Endothelial cell of umbilical vein (primary cell): Measurements from ENCODE around the gene SLC25A30. TPM values are rescaled to one million over a fixed set of nuclear protein-coding genes. Genes with fewer than 3 reads are reported as not detected.

Source experiments
- BruUV-seq: library from RNA; stranded (reverse); fragments of 400-500 nt; replicated peaks from 2 replicates; lab custom pipeline; 2021; lab: Mats Ljungman, UMichigan
- CTCF ChIA-PET: fragments of 300-600, 350-600 bp; sonication (Branson Sonifier 250); formaldehyde crosslinking; loops from one replicate; lab custom pipeline; 2021; ENCODE audit warnings: antibody characterized with exemption, inconsistent platforms; lab: Charles Lee
- POLR2A ChIA-PET: fragments of 300-600, 350-600 bp; sonication (Branson Sonifier 250); formaldehyde crosslinking; loops from one replicate; lab custom pipeline; 2021; ENCODE audit warnings: antibody characterized with exemption, inconsistent platforms; lab: Charles Lee
- DNase-seq: peaks from one replicate; pipeline ENCODE4 v3.0.0-alpha.2; 2011; ENCODE audit warnings: low read depth, low spot score
- FAIRE-seq: peaks from 2 replicates; lab custom pipeline; 2011; peaks lifted over from hg19 to GRCh38; lab: Jason Lieb, UNC
- H2AFZ ChIP-seq: 2 replicates; pipeline ENCODE4 v1.6.0; 2012; ENCODE audit warnings: low read depth, low read length, control low read depth, inconsistent platforms
- H3K27ac ChIP-seq: 2 replicates; pipeline ENCODE4 v1.5.1; 2011; ENCODE audit warnings: low read depth, mild to moderate bottlenecking, control low read depth, low read length, moderate library complexity; ENCODE audit not compliant: insufficient read depth
- H3K27me3 ChIP-seq, 2 experiments: 2 replicates each; pipeline versions ENCODE4 v1.6.0 to v1.6.1; 2011; ENCODE audit warnings: low read length in 2 of 2, mixed read lengths in 1 of 2; ENCODE audit not compliant: control insufficient read depth in 2 of 2, insufficient read depth in 2 of 2
- H3K36me3 ChIP-seq, 2 experiments: 2 replicates in 1 of 2; 3 replicates in 1 of 2; pipeline ENCODE4 v1.5.1; 2011; ENCODE audit warnings: low read length in 2 of 2, mild to moderate bottlenecking in 1 of 2, moderate library complexity in 1 of 2; ENCODE audit not compliant: control insufficient read depth in 2 of 2, insufficient read depth in 2 of 2; ENCODE audit errors: extremely low read depth in 1 of 2
- H3K4me1 ChIP-seq: 3 replicates; pipeline ENCODE4 v1.5.1; 2011; ENCODE audit warnings: mild to moderate bottlenecking, low read length; ENCODE audit not compliant: control insufficient read depth, insufficient read depth; ENCODE audit errors: extremely low read depth
- H3K4me2 ChIP-seq: 2 replicates; pipeline ENCODE4 v1.6.1; 2011; ENCODE audit warnings: low read length, control low read depth, mixed read lengths; ENCODE audit not compliant: insufficient read depth
- H3K4me3 ChIP-seq, 3 experiments: fragments of 200-600 bp in 1 of 3; sonication (generic), shearing (Covaris generic) in 1 of 3; replicated peaks in 1 of 3; 2 replicates each; pipeline ENCODE4 v1.5.1; 2011 to 2016; ENCODE audit warnings: control low read depth in 3 of 3, low read length in 3 of 3, mild to moderate bottlenecking in 2 of 3, inconsistent platforms in 1 of 3, low read depth in 1 of 3, moderate library complexity in 1 of 3; ENCODE audit not compliant: insufficient read depth in 1 of 3
- H3K79me2 ChIP-seq: 2 replicates; pipeline ENCODE4 v1.6.0; 2012; ENCODE audit warnings: low read length, inconsistent platforms; ENCODE audit not compliant: control insufficient read depth, insufficient read depth
- H3K9ac ChIP-seq: replicated peaks from 2 replicates; pipeline ENCODE3; 2011; ENCODE audit warnings: low read length, control low read depth; ENCODE audit not compliant: insufficient read depth; ENCODE audit errors: extremely low read depth
- H3K9me1 ChIP-seq: replicated peaks from 3 replicates; pipeline ENCODE4 v1.6.0; 2011; ENCODE audit warnings: mild to moderate bottlenecking, low read length; ENCODE audit not compliant: control insufficient read depth, insufficient read depth; ENCODE audit errors: extremely low read depth
- H3K9me3 ChIP-seq: replicated peaks from 2 replicates; pipeline ENCODE4 v1.5.1; 2012; ENCODE audit warnings: low read length, inconsistent platforms; ENCODE audit not compliant: control insufficient read depth, insufficient read depth
- H4K20me1 ChIP-seq: replicated peaks from 2 replicates; pipeline ENCODE3; 2011; ENCODE audit warnings: mild to moderate bottlenecking, low read length; ENCODE audit not compliant: control insufficient read depth, insufficient read depth; ENCODE audit errors: extremely low read depth
- FOS ChIP-seq: IDR thresholded peaks from 2 replicates; pipeline ENCODE4 v1.6.1; 2011; ENCODE audit warnings: mild to moderate bottlenecking, low read length, moderate library complexity, borderline replicate concordance; ENCODE audit not compliant: insufficient read depth
- GATA2 ChIP-seq: IDR thresholded peaks from 2 replicates; pipeline ENCODE4 v1.7.0; 2011; ENCODE audit warnings: low read depth, mild to moderate bottlenecking, moderate library complexity, mixed read lengths, low read length; ENCODE audit not compliant: insufficient read length, insufficient read depth
- JUN ChIP-seq: IDR thresholded peaks from 2 replicates; pipeline ENCODE4 v1.6.1; 2011; ENCODE audit warnings: borderline replicate concordance, low read depth; ENCODE audit not compliant: insufficient read length, insufficient read depth
- dilution Hi-C: fragments of 300-500 bp; cut with MboI; formaldehyde crosslinking; loops from one replicate; pipeline ENCODE4 v1.15.0; 2019; ENCODE audit warnings: low sequenced_read_pairs; ENCODE audit not compliant: extremely low pct_ligation_motif_present
- intact Hi-C: fragments of 100-400 bp; cut with micrococcal nuclease; formaldehyde crosslinking; loops from one replicate; pipeline ENCODE4 v1.10.0; 2022
- polyA plus RNA-seq, 4 experiments: library from polyadenylated mRNA; depleted of rRNA in 3 of 4; stranded (reverse) in 3 of 4; unstranded in 1 of 4; fragments of >200 nt; gene quantifications; 2 replicates each; pipeline versions ENCODE4 v1.2.1 to v1.2.3, GENCODE V29; 2011 to 2012; ENCODE audit warnings: missing spikeins in 1 of 4
- total RNA-seq: library from RNA; stranded (reverse); gene quantifications from 2 replicates; pipeline ENCODE4 v1.2.3, GENCODE V29; 2021
- TF ChIP-seq, protein P1 (sequence below), 2 donors: IDR thresholded peaks; 1 replicate in 1 of 2; 2 replicates in 1 of 2; pipeline ENCODE4 v1.5.1; 2011; ENCODE audit warnings: low read length in 2 of 2, mild to moderate bottlenecking in 2 of 2, moderate library complexity in 2 of 2, control low read depth in 1 of 2, inconsistent platforms in 1 of 2, low read depth in 1 of 2; ENCODE audit not compliant: insufficient read depth in 1 of 2; ENCODE audit errors: extremely low read depth in 1 of 2

SLC25A30 gene
- total and polyA plus RNA-seq, 2 donors (not counting 3 experiments of a cell fraction or from before 2014, with no cell fraction given), result 13.3 to 27.0 TPM

- ChIA-PET CTCF (no interaction called here), POLR2A (no interaction called here)
- H2AFZ ChIP-seq, result no peak overlapping the region
Measured at GRCh38 chr13:45436332-45436731, 18.2 kb upstream of the SLC25A30 start.

More at GRCh38 chr13:45436332-45436731, 18.2 kb upstream of the SLC25A30 start:
- no peak for TF ChIP-seq GATA2
- TF ChIP-seq FOS, result no peak
- TF ChIP-seq JUN, result no peak
- TF ChIP-seq, protein P1, sequence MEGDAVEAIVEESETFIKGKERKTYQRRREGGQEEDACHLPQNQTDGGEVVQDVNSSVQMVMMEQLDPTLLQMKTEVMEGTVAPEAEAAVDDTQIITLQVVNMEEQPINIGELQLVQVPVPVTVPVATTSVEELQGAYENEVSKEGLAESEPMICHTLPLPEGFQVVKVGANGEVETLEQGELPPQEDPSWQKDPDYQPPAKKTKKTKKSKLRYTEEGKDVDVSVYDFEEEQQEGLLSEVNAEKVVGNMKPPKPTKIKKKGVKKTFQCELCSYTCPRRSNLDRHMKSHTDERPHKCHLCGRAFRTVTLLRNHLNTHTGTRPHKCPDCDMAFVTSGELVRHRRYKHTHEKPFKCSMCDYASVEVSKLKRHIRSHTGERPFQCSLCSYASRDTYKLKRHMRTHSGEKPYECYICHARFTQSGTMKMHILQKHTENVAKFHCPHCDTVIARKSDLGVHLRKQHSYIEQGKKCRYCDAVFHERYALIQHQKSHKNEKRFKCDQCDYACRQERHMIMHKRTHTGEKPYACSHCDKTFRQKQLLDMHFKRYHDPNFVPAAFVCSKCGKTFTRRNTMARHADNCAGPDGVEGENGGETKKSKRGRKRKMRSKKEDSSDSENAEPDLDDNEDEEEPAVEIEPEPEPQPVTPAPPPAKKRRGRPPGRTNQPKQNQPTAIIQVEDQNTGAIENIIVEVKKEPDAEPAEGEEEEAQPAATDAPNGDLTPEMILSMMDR (IDR thresholded peaks at IDR 0.05; ENCODE audit: extremely low read depth in 1 of 2, insufficient read depth in 1 of 2, low read depth in 1 of 2, low read length in 2 of 2), result no peak
- no peaks in the 10 kb centered on the region for H3K27me3 ChIP-seq
- DNase-seq, result no peak
- no peaks in the 10 kb centered on the region for H3K9me1 ChIP-seq
- no peak for FAIRE-seq
- no peaks in the 10 kb centered on the region for H3K9me3 ChIP-seq
- no peaks in the 10 kb centered on the region for H3K79me2 ChIP-seq
- H3K9ac ChIP-seq, result no peak overlapping the region
- intact Hi-C loops, result no loop called here
- H3K4me1 ChIP-seq, result peaks cover 12% of the 10 kb centered on the region
- H3K36me3 ChIP-seq, result no peaks in the 10 kb centered on the region
- H3K4me2 ChIP-seq, result no peak overlapping the region
- H4K20me1 ChIP-seq, result no peaks in the 10 kb centered on the region
- no peak overlapping the region for H3K4me3 ChIP-seq
- no TSS peak for BruUV-seq
- dilution Hi-C loops, result no loop called here
- no peak overlapping the region for H3K27ac ChIP-seq
